ENCODE results near the gene GLO1. TPM values are rescaled to one million over a fixed set of nuclear protein-coding genes. Genes with fewer than 3 reads are reported as not detected.

GLO1 gene
- total and polyA plus RNA-seq, 2 donors, result 67.9 to 160 TPM

GRCh38 chr6:38671885-38672467 is 31.0 kb downstream of the GLO1 start:
- 12% methylated on average over 2 of the region's 2 CpGs for WGBS

GRCh38 chr6:38658418-38659167 is 44.4 kb downstream of the GLO1 start:
- 96% methylated on average over 3 of the region's 3 CpGs for WGBS
- Histone ChIP-seq H3K27ac (ENCODE audit: low read depth) (no peak overlapping the region), H3K4me1 (ENCODE audit: insufficient read depth) (no peaks in the 10 kb centered on the region), H3K4me3 (ENCODE audit: low read depth, low read length) (no peak overlapping the region), H3K36me3 (ENCODE audit: insufficient read depth) (peaks cover 2% of the 10 kb centered on the region)
- DNase-seq (ENCODE audit: extremely low spot score), result no peak

More at GRCh38 chr6:38671885-38672467, 31.0 kb downstream of the GLO1 start:
- H3K27ac ChIP-seq (ENCODE audit: low read depth), result no peak overlapping the region
- no peak for DNase-seq (ENCODE audit: extremely low spot score)
- no peak overlapping the region for H3K4me3 ChIP-seq (ENCODE audit: low read depth, low read length)
- peaks cover 2% of the 10 kb centered on the region for H3K36me3 ChIP-seq (ENCODE audit: insufficient read depth)
- H3K4me1 ChIP-seq (ENCODE audit: insufficient read depth), result no peaks in the 10 kb centered on the region

- no peak overlapping the region for H3K4me3 ChIP-seq (ENCODE audit: low read depth, low read length)
- no peaks in the 10 kb centered on the region for H3K4me1 ChIP-seq (ENCODE audit: insufficient read depth)
- peaks cover 2% of the 10 kb centered on the region for H3K36me3 ChIP-seq (ENCODE audit: insufficient read depth)
- H3K27ac ChIP-seq (ENCODE audit: low read depth), result no peak overlapping the region
- 95% methylated on average over 1 of the region's 1 CpG for WGBS
- DNase-seq (ENCODE audit: extremely low spot score), result no peak
Measured at GRCh38 chr6:38656896-38657295, 46.0 kb downstream of the GLO1 start.

- no peak for DNase-seq (ENCODE audit: extremely low spot score)
- H3K4me3 ChIP-seq (ENCODE audit: low read depth, low read length), result no peak overlapping the region
- H3K27ac ChIP-seq (ENCODE audit: low read depth), result no peak overlapping the region
- H3K36me3 ChIP-seq (ENCODE audit: insufficient read depth), result peaks cover 2% of the 10 kb centered on the region
- no peaks in the 10 kb centered on the region for H3K4me1 ChIP-seq (ENCODE audit: insufficient read depth)
- 97% methylated on average over 2 of the region's 2 CpGs for WGBS
Measured at GRCh38 chr6:38654263-38654662, 48.7 kb downstream of the GLO1 start.

GRCh38 chr6:38651121-38651784 is 51.7 kb downstream of the GLO1 start:
- Histone ChIP-seq H3K27ac (ENCODE audit: low read depth) (no peak overlapping the region), H3K4me3 (ENCODE audit: low read depth, low read length) (no peak overlapping the region), H3K4me1 (ENCODE audit: insufficient read depth) (no peaks in the 10 kb centered on the region), H3K36me3 (ENCODE audit: insufficient read depth) (no peaks in the 10 kb centered on the region)
- no peak for DNase-seq (ENCODE audit: extremely low spot score)
- 84% methylated on average over 2 of the region's 2 CpGs for WGBS

- WGBS, result 94% methylated on average over 5 of the region's 5 CpGs
Measured at GRCh38 chr6:38650207-38650752, 52.7 kb downstream of the GLO1 start.

GRCh38 chr6:38649744-38650143 is 53.2 kb downstream of the GLO1 start:
- Histone ChIP-seq H3K27ac (ENCODE audit: low read depth) (no peak overlapping the region), H3K4me1 (ENCODE audit: insufficient read depth) (no peaks in the 10 kb centered on the region), H3K36me3 (ENCODE audit: insufficient read depth) (no peaks in the 10 kb centered on the region), H3K4me3 (ENCODE audit: low read depth, low read length) (no peak overlapping the region)
- 98% methylated on average over 2 of the region's 2 CpGs for WGBS
- DNase-seq (ENCODE audit: extremely low spot score), result no peak

More at GRCh38 chr6:38650207-38650752, 52.7 kb downstream of the GLO1 start:
- no peak overlapping the region for H3K4me3 ChIP-seq (ENCODE audit: low read depth, low read length)
- H3K4me1 ChIP-seq (ENCODE audit: insufficient read depth), result no peaks in the 10 kb centered on the region
- H3K27ac ChIP-seq (ENCODE audit: low read depth), result no peak overlapping the region
- no peak for DNase-seq (ENCODE audit: extremely low spot score)
- no peaks in the 10 kb centered on the region for H3K36me3 ChIP-seq (ENCODE audit: insufficient read depth)

- no peaks in the 10 kb centered on the region for H3K36me3 ChIP-seq (ENCODE audit: insufficient read depth)
- no peak overlapping the region for H3K4me3 ChIP-seq (ENCODE audit: low read depth, low read length)
- no peaks in the 10 kb centered on the region for H3K4me1 ChIP-seq (ENCODE audit: insufficient read depth)
- H3K27ac ChIP-seq (ENCODE audit: low read depth), result no peak overlapping the region
- DNase-seq (ENCODE audit: extremely low spot score), result no peak
Measured at GRCh38 chr6:38648629-38649028, 54.3 kb downstream of the GLO1 start.

GRCh38 chr6:38646166-38646878 is 56.6 kb downstream of the GLO1 start:
- Histone ChIP-seq H3K4me3 (ENCODE audit: low read depth, low read length) (no peak overlapping the region), H3K36me3 (ENCODE audit: insufficient read depth) (no peaks in the 10 kb centered on the region), H3K4me1 (ENCODE audit: insufficient read depth) (no peaks in the 10 kb centered on the region), H3K27ac (ENCODE audit: low read depth) (no peak overlapping the region)
- DNase-seq (ENCODE audit: extremely low spot score), result no peak
- WGBS, result 86% methylated on average over 3 of the region's 3 CpGs

- DNase-seq (ENCODE audit: extremely low spot score), result no peak
- Histone ChIP-seq H3K27ac (ENCODE audit: low read depth) (no peak overlapping the region), H3K4me3 (ENCODE audit: low read depth, low read length) (no peak overlapping the region), H3K36me3 (ENCODE audit: insufficient read depth) (no peaks in the 10 kb centered on the region), H3K4me1 (ENCODE audit: insufficient read depth) (no peaks in the 10 kb centered on the region)
- 49% methylated on average over 1 of the region's 1 CpG for WGBS
Measured at GRCh38 chr6:38644951-38645350, 58.0 kb downstream of the GLO1 start.

- no peaks in the 10 kb centered on the region for H3K4me1 ChIP-seq (ENCODE audit: insufficient read depth)
- H3K27ac ChIP-seq (ENCODE audit: low read depth), result peak overlapping the region; percentile 80
- peak; percentile 50 for DNase-seq (ENCODE audit: extremely low spot score)
- peak overlapping the region; percentile 73 for H3K4me3 ChIP-seq (ENCODE audit: low read depth, low read length)
- H3K36me3 ChIP-seq (ENCODE audit: insufficient read depth), result no peaks in the 10 kb centered on the region
- 6% methylated on average over 32 of the region's 32 CpGs for WGBS
Measured at GRCh38 chr6:38640216-38640909, 62.6 kb downstream of the GLO1 start.

GRCh38 chr6:38639498-38640215 is 63.3 kb downstream of the GLO1 start, which contains the start of gene BTBD9:
Gene BTBD9 (minus strand): TSS chr6:38639929.
- Histone ChIP-seq H3K36me3 (ENCODE audit: insufficient read depth) (no peaks in the 10 kb centered on the region), H3K4me3 (ENCODE audit: low read depth, low read length) (peak within 1 kb of the TSS; percentile 73), H3K4me1 (ENCODE audit: insufficient read depth) (no peaks in the 10 kb centered on the region), H3K27ac (ENCODE audit: low read depth) (peak within 1 kb of the TSS; percentile 89)
- peak; percentile 60 for DNase-seq (ENCODE audit: extremely low spot score)
- WGBS, result under 1% methylated on average over 82 of the region's 82 CpGs

All from urinary bladder (tissue), 4 donors.